Osteocyte (in vitro differentiated cells): ENCODE results near the gene SCGB3A1. TPM values are rescaled to one million over a fixed set of nuclear protein-coding genes. Genes with fewer than 3 reads are reported as not detected.
A peak's percentile ranks its signal among the peaks of the same experiment; 100 is the strongest.

Source experiments
- DNase-seq: peaks from one replicate; pipeline ENCODE4 v3.0.0; 2021; ENCODE audit warnings: mixed read lengths; ENCODE audit not compliant: unreplicated experiment; ENCODE audit errors: extremely low spot score
- H3K27ac Mint-ChIP-seq: one replicate; pipeline ENCODE4 v1.8.0; 2021; ENCODE audit warnings: mild to moderate bottlenecking, mixed read lengths; ENCODE audit not compliant: unreplicated experiment
- H3K27me3 Mint-ChIP-seq: one replicate; pipeline ENCODE4 v1.8.0; 2021; ENCODE audit warnings: mixed read lengths; ENCODE audit not compliant: unreplicated experiment
- H3K36me3 Mint-ChIP-seq: one replicate; pipeline ENCODE4 v1.8.0; 2021; ENCODE audit warnings: mixed read lengths; ENCODE audit not compliant: unreplicated experiment
- H3K4me1 Mint-ChIP-seq: one replicate; pipeline ENCODE4 v1.8.0; 2021; ENCODE audit warnings: mixed read lengths; ENCODE audit not compliant: unreplicated experiment
- H3K4me3 Mint-ChIP-seq: one replicate; pipeline ENCODE4 v1.8.0; 2021; ENCODE audit warnings: mild to moderate bottlenecking, moderate library complexity, mixed read lengths; ENCODE audit not compliant: unreplicated experiment
- H3K9me3 Mint-ChIP-seq: one replicate; pipeline ENCODE4 v1.8.0; 2021; ENCODE audit warnings: mixed read lengths; ENCODE audit not compliant: unreplicated experiment
- total RNA-seq: library from RNA; stranded (reverse); gene quantifications from 2 replicates; pipeline ENCODE4 v1.2.1, GENCODE V29; 2021
- TF ChIP-seq, protein P1 (sequence below): fragments of 200-600 bp; sonication (generic); IDR thresholded peaks from 2 replicates; pipeline ENCODE4 v1.5.0; 2021; ENCODE audit warnings: antibody characterized with exemption, mild to moderate bottlenecking, moderate library complexity

The SCGB3A1 gene
- total RNA-seq, 1 donor from 2014 or later: not detected

DNA sequence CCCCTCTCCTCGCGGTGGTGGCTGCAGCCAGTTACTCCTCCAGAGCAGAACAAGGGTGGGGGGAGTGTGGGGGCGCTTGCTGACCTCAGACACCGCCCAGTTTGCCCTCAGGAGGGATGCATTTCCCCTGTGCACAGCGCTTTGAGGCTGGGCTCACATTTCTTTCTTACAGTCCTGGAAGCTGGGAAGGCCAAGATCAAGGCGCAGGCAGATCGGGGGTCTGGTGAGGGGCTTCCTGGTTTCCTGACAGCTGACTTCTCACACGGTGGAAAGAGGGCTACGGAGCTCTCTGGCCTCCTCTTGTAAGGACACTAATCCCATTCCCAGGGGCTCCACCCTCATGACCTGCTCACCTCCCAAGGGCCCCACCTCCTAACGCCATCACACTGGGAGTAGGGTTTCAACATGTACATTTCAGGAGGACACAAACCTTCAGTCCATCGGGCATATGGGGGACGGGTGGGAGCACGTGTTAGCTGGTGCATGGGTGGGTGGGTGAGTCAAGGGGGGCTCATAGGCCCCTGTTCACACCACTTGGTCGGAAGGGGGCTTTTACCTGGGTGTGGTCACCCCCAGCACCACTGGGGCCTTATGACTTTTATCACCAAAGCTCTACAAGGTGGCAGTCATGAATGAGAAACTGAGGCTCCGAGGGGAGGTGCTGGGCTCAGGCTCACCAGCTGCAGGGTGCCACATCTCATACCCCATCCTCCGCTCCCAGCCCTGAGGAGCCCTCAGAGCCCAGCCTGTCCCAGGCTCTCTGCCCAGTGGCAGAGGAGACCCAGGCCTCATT lies 7.7 kb upstream of the SCGB3A1 start:
- Mint-ChIP-seq H3K36me3 (no peaks in the 10 kb centered on the region), H3K4me3 (no peak overlapping the region), H3K9me3 (no peaks in the 10 kb centered on the region), H3K4me1 (no peaks in the 10 kb centered on the region), H3K27me3 (no peaks in the 10 kb centered on the region), H3K27ac (no peak overlapping the region)
- peak; percentile 76 for DNase-seq
- TF ChIP-seq, protein P1, sequence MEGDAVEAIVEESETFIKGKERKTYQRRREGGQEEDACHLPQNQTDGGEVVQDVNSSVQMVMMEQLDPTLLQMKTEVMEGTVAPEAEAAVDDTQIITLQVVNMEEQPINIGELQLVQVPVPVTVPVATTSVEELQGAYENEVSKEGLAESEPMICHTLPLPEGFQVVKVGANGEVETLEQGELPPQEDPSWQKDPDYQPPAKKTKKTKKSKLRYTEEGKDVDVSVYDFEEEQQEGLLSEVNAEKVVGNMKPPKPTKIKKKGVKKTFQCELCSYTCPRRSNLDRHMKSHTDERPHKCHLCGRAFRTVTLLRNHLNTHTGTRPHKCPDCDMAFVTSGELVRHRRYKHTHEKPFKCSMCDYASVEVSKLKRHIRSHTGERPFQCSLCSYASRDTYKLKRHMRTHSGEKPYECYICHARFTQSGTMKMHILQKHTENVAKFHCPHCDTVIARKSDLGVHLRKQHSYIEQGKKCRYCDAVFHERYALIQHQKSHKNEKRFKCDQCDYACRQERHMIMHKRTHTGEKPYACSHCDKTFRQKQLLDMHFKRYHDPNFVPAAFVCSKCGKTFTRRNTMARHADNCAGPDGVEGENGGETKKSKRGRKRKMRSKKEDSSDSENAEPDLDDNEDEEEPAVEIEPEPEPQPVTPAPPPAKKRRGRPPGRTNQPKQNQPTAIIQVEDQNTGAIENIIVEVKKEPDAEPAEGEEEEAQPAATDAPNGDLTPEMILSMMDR: no peak

DNA sequence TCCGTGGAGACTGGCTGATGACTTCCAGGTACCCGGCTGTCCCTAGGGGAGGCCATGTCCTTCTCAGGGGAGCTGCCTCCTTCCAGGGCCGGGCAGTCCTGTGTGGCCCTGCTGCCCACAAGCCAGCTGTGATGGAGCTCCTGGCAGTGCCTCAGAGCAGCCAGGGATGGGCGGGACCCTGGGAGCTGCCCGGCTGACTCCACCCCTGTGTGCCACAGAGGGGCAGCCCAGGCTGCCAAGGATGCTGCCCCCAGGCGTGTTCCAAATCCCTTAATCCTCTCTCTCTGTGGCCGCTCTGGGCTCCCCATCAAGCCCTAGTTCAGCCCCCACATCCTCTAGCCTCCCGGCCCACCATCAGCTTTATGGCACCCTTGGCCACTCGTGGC lies 7.0 kb upstream of the SCGB3A1 start:
- no peaks in the 10 kb centered on the region for H3K27me3 Mint-ChIP-seq
- H3K27ac Mint-ChIP-seq: no peak overlapping the region
- H3K4me3 Mint-ChIP-seq: no peak overlapping the region
- DNase-seq: peak; percentile 73
- H3K9me3 Mint-ChIP-seq: no peaks in the 10 kb centered on the region
- H3K36me3 Mint-ChIP-seq: no peaks in the 10 kb centered on the region
- H3K4me1 Mint-ChIP-seq: no peaks in the 10 kb centered on the region
- TF ChIP-seq, protein P1: no peak

DNA sequence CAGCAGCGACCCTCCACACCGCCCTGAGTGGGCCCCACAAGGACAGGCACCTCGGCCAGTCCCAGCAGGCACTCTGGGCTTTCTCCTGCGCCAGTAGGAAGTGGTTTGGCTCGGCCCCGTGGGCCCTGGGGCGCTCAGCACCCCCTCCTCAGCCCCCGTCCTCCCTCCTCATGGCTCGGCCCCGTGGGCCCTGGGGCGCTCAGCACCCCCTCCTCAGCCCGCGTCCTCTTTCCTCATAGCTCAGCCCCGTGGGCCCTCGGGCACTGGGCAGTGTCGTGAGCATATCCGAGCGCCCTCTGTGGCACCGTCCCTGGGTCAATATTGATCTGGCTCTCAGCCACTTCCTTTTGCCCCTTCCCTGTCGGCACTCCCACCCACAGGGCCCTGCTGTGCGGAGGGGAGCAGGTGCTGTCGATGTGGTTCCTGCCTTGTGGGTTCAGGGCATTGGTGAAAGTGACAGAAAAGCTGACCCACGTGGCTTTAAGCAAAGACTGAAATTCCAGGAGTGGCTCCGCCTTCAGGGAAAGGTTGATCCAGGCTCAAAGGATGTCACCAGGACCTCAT lies 5.5 kb upstream of the SCGB3A1 start:
- Mint-ChIP-seq H3K36me3 (no peaks in the 10 kb centered on the region), H3K9me3 (no peaks in the 10 kb centered on the region), H3K4me3 (no peak overlapping the region), H3K4me1 (no peaks in the 10 kb centered on the region), H3K27me3 (peaks cover 2% of the 10 kb centered on the region), H3K27ac (no peak overlapping the region)
- TF ChIP-seq, protein P1: no peak
- DNase-seq: peak; percentile 80

DNA sequence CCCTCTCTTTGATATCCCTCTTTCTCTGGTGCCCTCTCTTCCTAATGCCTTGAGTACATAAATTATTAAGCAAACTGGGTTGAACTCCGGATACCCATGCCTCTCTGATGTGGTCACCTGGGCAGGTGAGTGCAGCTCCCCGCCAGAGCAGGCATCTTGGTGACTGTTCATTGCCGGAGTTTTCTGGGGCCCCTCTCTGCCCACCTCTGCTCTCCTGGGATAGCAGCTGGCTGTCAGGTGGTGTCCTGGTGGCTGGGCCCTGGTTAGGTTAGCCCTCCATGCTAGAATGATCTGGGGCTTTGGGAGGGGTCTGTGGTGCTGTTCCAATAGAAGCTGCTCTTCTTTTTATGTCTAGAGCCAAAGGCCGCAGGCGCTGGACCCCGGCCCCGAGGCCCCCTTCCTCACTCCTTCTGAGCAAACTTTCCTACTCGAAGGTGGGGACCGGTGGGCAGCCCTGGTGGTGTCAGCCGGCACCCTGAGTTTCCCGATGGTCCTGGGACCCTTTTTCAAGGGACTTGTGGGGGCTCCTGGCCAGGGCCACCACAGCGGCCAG lies 4.9 kb upstream of the SCGB3A1 start:
- no peaks in the 10 kb centered on the region for H3K9me3 Mint-ChIP-seq
- TF ChIP-seq, protein P1: no peak
- H3K4me3 Mint-ChIP-seq: no peak overlapping the region
- H3K4me1 Mint-ChIP-seq: no peaks in the 10 kb centered on the region
- no peak for DNase-seq
- no peaks in the 10 kb centered on the region for H3K36me3 Mint-ChIP-seq
- peaks cover 2% of the 10 kb centered on the region for H3K27me3 Mint-ChIP-seq
- no peak overlapping the region for H3K27ac Mint-ChIP-seq

DNA sequence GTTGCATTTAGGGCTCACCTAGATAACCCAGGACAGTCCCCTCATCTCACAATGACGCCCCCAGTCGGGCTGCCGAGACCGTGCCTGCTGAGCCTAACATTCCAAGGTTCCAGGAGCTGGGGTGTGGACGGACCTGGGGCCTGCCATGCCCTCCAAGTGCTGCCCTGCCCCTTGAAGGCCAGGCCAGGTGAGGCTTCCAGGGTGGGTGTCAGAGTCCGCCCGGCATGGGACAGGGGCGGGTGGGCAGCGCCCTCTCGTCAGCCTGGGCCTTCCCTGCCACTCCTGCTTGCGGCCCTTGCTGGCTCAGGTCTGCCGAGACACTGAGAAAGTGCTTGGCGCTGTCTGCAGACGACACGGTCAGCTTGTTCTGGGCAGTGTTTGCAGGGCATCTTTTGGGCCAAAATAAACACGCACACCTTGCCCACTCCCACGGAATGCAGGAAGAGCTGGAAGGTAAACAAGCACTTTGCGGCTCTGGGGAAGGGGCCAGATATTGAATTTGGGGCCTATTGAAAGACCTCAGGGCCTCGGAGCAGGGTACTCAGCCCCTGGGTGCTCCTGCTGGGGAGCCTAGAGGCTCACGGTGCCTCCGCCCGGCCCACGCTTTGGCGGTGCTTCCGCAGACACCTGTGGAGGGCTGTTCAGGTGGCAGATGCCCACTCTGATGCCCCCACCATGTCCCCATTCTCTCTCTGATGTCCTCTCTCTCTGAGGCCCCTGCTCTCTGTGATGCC lies 4.2 kb upstream of the SCGB3A1 start:
- no peaks in the 10 kb centered on the region for H3K36me3 Mint-ChIP-seq
- H3K9me3 Mint-ChIP-seq: no peaks in the 10 kb centered on the region
- no peak overlapping the region for H3K27ac Mint-ChIP-seq
- TF ChIP-seq, protein P1: no peak
- no peaks in the 10 kb centered on the region for H3K4me1 Mint-ChIP-seq
- no peak overlapping the region for H3K4me3 Mint-ChIP-seq
- DNase-seq: peak; percentile 65
- H3K27me3 Mint-ChIP-seq: peaks cover 2% of the 10 kb centered on the region
